Pons (tissue), 1 donor: ENCODE results near the gene GDE1.
A peak's percentile ranks its signal among the peaks of the same experiment; 100 is the strongest.
"Not testable (repeated sequence)": the region's sequence is repeated elsewhere in the genome, so short reads cannot be mapped to it uniquely, and the experiment has no call there.

ENCODE experiments used
- DNase-seq: peaks from one replicate; pipeline ENCODE4 v3.0.0-alpha.2; 2016; ENCODE audit warnings: low spot score

GDE1 gene

GRCh38 chr16:19521471-19522396 lies at the start of gene GDE1:
GDE1 (minus strand) TSS chr16:19522098; CDS start chr16:19521964, 134 bp downstream.
- DNase-seq, result peak; percentile 96

DNA sequence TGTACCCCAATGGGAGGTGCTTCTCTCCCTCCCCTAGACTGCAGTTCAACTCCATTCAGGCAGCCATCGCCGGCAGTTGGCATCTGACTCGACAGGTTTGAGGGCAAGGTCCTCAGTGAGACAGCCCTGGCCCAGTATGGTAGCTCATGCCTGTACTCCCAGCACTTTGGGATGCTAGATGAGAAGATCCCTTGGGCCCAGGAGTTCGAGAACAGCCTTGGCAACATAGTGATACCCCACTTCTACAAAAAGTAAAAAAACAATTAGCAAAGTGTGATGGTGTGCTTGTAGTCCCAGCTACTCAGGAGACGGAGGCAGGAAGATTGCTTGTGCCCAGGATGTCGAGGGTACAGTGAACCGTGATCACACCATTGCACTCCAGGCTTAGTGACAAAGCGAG lies 45.7 kb upstream of the GDE1 start:
- no peak for DNase-seq

GRCh38 chr16:19566362-19566761 lies 44.5 kb upstream of the GDE1 start:
- no peak for DNase-seq

DNA sequence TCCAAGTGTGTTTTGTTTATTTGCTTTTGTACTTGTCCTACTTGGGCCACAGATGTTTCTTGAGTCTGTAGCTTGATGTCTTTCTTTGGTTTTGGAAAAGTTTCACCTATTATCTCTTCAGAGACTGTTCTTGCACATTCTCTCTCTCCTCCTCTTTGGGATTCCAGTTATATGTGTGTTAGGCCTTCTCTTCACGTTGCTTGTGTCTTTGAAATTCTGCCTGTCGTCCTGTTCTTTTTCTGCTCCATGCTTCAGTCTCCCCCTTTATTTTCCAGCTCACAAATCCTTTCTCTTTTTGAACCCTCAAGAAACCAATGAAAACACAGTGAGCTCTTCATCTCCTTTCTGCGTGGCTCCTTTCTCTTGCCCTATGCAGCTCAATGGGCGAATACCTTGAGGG lies 41.5 kb upstream of the GDE1 start:
- DNase-seq, result no peak

DNA sequence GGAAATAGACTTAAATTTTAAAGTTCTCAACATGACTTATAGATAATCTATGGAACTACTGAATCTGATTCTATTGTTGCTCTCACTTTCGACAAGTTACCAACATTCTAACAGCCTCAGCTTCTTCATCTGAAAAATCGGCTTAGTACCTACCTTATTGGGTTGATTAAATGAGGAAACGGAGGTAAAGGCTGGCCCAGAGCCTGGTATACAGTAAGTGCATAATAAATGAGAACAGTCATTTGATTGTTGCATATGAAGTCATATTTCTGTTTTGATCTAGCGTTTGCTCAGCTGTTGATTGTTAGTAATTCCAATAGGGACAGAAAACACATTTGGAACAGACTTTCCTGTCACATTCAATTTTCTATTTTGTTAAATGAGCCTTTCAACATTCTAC lies 38.2 kb upstream of the GDE1 start:
- DNase-seq, result no peak

GRCh38 chr16:19559242-19559910 lies 37.5 kb upstream of the GDE1 start:
- peak; percentile 89 for DNase-seq

GRCh38 chr16:19555938-19556771 lies 34.3 kb upstream of the GDE1 start:
- peak; percentile 37 for DNase-seq

GRCh38 chr16:19555186-19555937 lies 33.5 kb upstream of the GDE1 start, which contains the start of gene VPS35L:
VPS35L (plus strand) TSS chr16:19555703; CDS start chr16:19555730, 27 bp downstream.
- peak; percentile 96 for DNase-seq

DNA sequence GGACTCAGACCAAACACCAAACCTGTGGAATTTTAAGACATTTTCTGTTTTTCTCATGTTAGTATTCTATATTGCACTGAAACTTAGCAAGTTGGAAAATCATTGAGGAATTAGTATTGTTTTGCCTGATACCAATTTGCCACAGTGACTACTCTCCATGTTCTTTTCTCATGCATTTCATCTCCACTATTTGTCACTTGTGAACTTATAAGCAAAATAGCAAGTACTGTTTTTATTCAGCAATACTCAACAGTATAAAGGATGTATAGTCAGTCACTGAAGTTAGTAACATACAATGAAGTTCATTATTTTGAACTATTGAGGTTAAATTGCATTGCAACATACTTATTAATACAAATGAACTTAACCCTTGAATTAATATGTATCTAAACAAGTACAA lies 27.8 kb upstream of the GDE1 start:
- no peak for DNase-seq

GRCh38 chr16:19548144-19548543 lies 26.2 kb upstream of the GDE1 start:
- DNase-seq, result no peak

DNA sequence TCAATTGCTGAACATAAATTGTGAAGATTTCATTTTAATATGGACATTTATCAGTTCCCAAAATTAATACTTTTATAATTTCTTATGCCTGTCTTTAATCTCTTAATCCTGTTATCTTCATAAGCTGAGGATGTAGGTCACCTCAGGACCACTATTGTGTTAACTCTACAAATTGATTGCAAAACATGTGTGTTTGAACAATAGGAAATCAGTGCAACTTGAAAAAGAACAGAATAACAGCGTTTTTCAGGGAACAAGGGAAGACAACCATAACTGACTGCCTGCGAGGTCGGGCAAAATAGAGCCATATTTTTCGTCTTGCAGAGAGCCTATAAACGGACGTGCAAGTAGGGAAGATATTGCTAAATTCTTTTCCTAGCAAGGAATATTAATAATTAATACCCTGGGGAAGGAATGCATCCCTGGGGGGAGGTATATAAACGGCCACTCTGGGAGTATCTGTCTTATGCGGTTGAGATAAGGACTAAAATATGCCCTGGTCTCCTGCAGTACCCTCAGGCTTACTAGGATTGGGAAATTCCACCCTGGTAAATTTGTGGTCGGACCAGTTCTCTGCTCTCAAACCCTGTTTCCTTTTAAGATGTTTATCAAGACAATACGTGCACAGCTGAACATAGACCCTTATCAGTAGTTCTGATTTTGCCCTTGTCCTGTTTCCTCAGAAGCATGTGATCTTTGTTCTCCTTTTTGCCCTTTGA lies 21.5 kb upstream of the GDE1 start:
- not testable (repeated sequence) for DNase-seq

- DNase-seq, result no peak
These were observed 20.4 kb upstream of the GDE1 start for GRCh38 chr16:19542138-19542821.

DNA sequence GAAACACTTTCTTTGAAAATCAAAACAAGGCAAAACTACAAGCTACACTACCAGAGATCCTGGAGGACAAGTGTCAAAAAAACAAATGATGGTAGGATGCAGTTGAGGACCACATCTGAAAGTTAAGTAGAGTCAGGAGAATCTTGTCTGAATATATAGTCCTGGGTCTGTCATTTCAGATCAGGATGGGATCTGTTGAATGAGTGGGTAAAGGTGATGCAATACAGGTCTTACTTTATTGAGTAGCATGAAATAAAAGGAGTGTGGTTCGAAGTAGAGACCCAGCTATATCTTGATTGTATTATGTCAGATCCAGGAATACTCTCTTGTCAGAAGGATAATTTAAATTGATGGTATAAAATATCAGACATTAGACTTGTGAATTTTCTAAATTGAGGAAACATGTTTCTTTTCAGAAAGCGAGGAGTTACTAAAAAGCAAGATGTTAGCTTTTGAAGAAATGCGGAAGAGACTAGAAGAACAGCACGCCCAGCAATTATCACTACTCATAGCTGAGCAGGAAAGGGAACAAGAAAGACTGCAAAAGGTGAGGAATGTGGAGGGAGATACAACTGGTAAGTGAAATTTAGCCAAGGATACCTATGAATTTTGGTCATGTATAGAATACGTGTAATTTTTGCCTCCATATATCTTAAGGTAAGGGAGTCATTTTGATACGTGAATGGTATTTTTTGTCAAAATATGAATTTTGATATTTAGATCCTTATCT lies 18.5 kb upstream of the GDE1 start:
- DNase-seq, result no peak

- DNase-seq, result peak; percentile 96
These were observed 10.7 kb upstream of the GDE1 start for GRCh38 chr16:19532601-19533000.

- DNase-seq, result no peak
These were observed 6.8 kb upstream of the GDE1 start for GRCh38 chr16:19528666-19529065.

GRCh38 chr16:19527161-19527560 lies 5.3 kb upstream of the GDE1 start:
- no peak for DNase-seq

DNA sequence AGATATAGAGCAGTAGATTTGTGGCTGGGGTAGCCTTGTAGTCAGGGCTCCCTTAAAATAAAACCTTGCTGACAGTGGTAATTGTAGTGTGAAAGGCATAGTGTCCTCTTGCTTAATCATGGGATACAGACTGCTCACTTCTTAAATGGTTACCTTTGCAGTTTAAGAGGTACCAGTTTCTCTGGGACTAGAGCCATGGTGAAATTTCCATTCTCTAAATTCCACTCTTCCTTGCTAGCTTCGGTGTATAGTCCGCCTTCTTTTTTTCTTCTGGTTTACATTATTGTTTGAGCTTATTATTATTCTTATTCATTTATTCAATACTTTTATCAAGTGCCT lies 3.5 kb upstream of the GDE1 start:
- no peak for DNase-seq

DNA sequence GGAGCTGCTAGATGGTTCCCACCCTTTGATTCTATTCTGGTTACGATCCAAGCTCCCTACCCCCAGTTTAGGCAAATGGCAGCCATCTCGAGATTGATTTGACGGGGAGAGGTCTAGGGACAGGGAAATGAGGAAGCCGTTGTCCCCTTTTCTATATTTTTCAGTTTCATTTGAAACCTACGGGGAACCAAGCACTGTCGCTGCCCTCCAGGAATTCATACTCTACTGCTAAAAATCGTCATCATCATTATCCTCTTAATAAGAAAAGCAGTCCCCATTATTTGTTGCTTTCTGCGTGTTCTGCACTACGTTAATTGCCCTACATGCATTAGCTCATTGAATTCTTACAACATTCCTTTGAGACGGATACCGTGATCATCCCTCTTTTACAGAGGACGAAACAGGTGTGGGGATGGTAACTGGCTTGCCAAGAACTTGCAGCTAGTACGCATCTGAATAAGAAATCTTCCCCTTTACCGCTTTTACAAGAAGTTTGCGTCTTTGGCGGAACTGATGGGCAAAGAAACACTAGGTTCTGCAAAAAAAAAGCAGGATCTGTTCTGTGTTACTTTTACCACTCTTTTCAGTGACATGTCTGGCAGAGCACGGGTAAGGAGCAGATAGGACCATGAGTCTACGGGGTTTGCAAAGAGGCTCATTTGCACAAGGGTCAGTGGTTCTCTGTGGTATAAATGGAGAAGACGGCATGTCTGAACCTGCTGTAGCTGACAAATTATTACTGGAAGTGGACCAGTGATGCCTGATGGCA lies 2.9 kb upstream of the GDE1 start:
- DNase-seq, result no peak

DNA sequence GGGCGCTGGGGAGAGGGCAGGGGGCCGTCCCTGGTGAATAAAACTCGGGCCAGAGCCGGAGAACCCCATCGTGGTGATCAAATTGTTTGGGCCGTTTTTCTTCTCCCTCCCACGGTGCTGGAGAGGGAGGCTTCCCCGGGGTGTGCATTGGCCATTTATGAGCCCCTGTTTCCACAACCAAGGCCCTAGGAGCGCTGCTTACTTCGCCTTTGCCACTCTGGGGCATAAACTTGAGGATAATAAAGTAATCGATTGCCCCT lies 2.4 kb upstream of the GDE1 start:
- DNase-seq, result no peak
